Stomach smooth muscle (tissue), 2 donors: ENCODE data around the gene CSHL1.

ENCODE experiments used
- H3K27ac ChIP-seq: one replicate; pipeline ENCODE4 v1.7.0; 2013; ENCODE audit warnings: mild to moderate bottlenecking, low read length, inconsistent platforms
- H3K27me3 ChIP-seq, 2 donors: one replicate each; pipeline ENCODE4 v1.7.0; 2013; ENCODE audit warnings: low read length in 2 of 2; ENCODE audit not compliant: insufficient read depth in 2 of 2, control insufficient read depth in 1 of 2
- H3K36me3 ChIP-seq, 2 donors: one replicate each; pipeline ENCODE4 v1.7.0; 2013; ENCODE audit warnings: low read length in 2 of 2; ENCODE audit not compliant: control insufficient read depth in 2 of 2, insufficient read depth in 2 of 2
- H3K4me1 ChIP-seq: one replicate; pipeline ENCODE4 v1.7.0; 2013; ENCODE audit warnings: low read length; ENCODE audit not compliant: control insufficient read depth, insufficient read depth
- H3K4me3 ChIP-seq, 2 donors: one replicate each; pipeline ENCODE4 v1.7.0; 2013; ENCODE audit warnings: low read length in 2 of 2
- H3K9ac ChIP-seq, 2 donors: one replicate each; pipeline ENCODE4 v1.7.0; 2013; ENCODE audit warnings: low read length in 2 of 2, mild to moderate bottlenecking in 1 of 2
- H3K9me3 ChIP-seq, 2 donors: one replicate each; pipeline ENCODE4 v1.7.0; 2013; ENCODE audit warnings: low read length in 2 of 2; ENCODE audit not compliant: control insufficient read depth in 2 of 2
- donor health status: healthy.
- donor health status: Pancreatic carcinoma.

Gene CSHL1

DNA sequence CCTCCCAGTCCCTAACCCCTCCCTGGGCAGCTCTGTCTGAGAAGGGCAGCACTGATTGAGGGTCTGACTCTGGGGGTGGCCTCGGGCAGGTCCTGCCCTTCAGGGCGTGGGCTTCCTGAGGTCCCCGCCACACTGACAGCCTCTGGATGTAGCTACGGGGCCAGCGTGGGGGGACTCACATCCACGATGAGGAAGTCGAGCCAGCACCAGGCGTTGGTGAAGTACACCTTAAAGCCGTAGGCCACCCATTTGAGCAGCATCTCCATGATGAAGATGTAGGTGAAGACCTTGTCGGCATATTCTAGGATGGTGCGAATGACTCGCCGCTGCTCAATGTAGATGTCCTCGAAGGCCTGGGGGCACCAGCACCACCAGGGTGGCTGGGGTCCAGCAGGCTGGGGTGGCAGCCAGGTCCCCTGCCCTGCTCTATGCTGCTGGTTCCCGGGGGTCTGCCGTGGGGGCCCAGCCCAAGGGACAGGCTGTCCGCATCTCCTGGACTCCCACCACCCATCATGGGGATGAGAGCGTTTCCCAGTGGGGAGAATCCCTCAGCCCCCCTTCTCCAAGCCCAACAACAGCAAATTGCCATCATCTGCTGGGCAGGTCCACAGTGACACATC, 36.8 kb upstream of the CSHL1 start:
- H3K9me3 ChIP-seq, result no peaks in the 10 kb centered on the region
- no peak overlapping the region for H3K4me3 ChIP-seq
- no peak overlapping the region for H3K27ac ChIP-seq
- no peak overlapping the region for H3K9ac ChIP-seq
- H3K4me1 ChIP-seq, result no peaks in the 10 kb centered on the region
- H3K27me3 ChIP-seq, result peaks cover 3 to 7% of the 10 kb centered on the region in 2 donors
- no peaks in the 10 kb centered on the region for H3K36me3 ChIP-seq

DNA sequence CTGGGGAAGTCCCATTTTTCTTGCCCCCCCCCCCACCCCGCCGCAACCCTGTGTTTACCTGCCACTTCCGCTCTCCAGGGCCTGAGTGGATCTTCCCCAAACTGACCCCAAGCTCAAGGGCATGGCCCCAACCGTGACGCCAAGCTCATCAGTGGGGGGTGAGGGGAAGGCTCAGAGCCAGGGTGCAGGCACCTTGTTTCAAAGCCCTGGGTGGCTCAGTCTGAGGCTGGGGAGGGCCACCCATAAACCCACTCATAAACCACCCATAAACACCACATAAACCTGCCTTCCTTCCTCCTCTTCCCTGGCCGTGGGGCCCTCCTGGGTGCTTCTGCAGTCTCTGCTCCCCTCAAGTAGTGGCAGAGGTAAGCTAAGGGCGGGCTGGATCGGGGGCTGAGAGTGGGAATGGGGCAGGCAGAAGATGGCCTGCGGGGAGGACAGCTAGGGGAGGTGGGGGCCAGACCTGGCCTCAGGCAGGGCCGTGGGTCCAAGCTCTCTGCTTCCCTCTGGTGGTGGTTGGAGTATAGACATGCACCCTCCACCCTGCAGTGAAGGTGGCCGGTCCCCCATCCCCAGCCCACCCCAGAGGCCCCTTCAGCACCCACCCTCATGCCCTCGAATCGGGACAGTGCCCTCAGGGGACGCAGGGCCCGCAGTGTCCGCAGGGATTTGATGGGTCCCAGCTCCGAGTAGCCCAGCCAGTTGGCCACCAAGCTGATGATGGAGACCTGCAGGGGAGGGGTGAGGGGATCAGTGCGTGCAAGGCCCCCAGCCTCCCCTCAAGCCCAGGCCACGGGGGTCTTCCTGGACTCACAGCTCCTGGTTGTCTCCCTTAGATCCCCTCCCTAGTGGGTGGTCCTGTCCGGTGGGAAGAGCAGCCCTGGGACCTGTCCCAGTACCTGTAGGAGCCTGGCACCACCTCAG, 35.6 kb upstream of the CSHL1 start:
- H3K9ac ChIP-seq, result no peak overlapping the region
- no peaks in the 10 kb centered on the region for H3K4me1 ChIP-seq
- H3K27ac ChIP-seq, result no peak overlapping the region
- H3K4me3 ChIP-seq, result no peak overlapping the region
- H3K9me3 ChIP-seq, result no peaks in the 10 kb centered on the region
- H3K27me3 ChIP-seq, result peaks cover 3 to 7% of the 10 kb centered on the region in 2 donors
- H3K36me3 ChIP-seq, result no peaks in the 10 kb centered on the region

DNA sequence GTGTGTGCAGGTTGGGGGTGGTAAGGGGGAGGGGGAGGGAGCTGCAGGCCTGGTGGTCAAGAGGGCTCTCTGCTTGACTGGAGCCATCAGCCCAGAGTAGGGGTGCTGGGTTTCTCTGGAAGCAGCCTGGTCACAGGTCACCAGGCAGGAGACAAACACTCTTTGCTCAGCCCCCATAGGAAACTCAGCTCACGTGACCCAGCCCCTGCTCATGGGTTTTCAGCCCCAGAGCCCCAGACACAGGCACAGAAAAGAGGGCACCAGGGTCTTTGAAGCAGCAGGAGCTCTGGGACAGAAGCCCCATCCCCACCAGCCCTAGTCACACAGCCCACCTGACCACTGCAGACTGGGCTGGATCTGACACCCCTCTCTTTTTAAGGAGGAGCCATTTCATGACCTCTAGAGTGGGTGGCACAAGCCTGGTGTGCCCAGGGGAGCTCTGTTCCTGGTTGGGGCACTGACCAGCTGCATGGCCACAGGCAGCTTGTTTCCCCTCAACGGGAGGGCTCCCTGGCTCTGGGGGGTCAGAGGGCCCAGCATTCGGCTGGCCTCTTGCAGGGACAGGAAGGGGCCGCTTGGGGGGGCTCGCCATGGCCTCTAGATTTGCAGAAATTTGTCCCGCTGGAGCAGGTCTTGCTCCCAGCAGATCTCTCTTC, 34.9 kb upstream of the CSHL1 start:
- Histone ChIP-seq H3K36me3 (no peaks in the 10 kb centered on the region), H3K4me1 (no peaks in the 10 kb centered on the region), H3K9ac (no peak overlapping the region), H3K9me3 (no peaks in the 10 kb centered on the region), H3K27ac (no peak overlapping the region), H3K27me3 (peaks cover 3 to 7% of the 10 kb centered on the region in 2 donors), H3K4me3 (no peak overlapping the region)

DNA sequence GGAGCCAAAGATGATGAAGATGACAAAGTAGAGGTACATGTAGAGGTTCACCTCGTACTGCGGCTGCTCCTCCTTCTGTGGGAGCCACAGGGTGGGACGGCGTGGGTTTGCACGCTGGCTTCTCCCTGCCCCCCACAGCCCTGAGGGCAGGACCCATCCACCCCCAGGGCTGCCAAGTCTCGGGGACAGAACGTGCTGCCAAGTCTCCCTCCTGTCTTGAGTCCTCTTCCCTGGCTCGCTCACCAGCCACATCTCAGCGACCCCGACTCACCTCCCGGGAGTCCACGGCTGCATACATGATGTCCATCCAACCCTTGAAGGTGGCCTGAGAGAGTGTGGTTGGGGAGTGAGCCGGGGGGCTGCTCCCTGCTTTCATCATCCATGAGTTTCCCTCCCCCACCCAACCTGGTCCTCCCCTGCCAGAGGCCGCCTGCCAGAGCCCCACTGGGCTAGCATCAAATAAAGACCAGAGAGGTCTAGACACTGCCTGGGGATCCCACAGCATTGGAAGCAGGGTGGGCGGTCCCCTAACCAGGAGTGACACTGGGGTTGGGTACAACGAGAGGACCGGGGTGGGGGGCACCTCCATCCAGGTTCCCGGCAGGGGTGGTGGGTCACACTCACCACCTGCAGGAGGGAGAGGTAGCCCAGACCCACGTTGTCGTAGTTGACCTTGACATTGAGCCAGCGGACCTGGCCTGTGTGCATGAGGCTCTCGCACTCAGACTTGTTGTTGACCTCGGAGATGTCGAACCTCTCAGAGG, 33.9 kb upstream of the CSHL1 start:
- Histone ChIP-seq H3K36me3 (no peaks in the 10 kb centered on the region), H3K9ac (no peak overlapping the region), H3K27ac (no peak overlapping the region), H3K4me3 (no peak overlapping the region), H3K9me3 (no peaks in the 10 kb centered on the region), H3K4me1 (no peaks in the 10 kb centered on the region), H3K27me3 (peaks cover 3 to 7% of the 10 kb centered on the region in 2 donors)

DNA sequence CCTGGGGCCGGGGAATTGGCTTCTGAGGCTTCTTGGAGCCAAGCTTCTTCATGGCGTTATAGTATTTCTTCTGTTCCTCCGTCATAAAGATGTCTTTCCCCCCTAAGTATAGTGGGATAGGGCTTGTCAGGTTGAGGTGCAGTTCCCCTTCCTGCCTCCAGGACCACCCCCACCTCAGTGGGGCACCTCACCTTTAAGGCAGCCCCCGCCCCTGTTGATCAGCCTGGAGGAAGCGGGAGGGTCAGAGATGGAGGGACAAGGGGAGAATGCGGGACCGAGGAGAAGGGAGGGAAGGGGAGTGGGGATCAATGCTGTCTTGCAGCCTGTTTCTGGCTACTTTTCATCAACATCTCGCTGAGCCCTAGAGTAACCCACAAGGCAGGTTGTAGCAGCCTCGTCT, 32.7 kb upstream of the CSHL1 start:
- Histone ChIP-seq H3K36me3 (no peaks in the 10 kb centered on the region), H3K27ac (no peak overlapping the region), H3K27me3 (peaks cover 0 to 3% of the 10 kb centered on the region in 2 donors), H3K4me3 (no peak overlapping the region), H3K4me1 (no peaks in the 10 kb centered on the region), H3K9me3 (no peaks in the 10 kb centered on the region), H3K9ac (no peak overlapping the region)

DNA sequence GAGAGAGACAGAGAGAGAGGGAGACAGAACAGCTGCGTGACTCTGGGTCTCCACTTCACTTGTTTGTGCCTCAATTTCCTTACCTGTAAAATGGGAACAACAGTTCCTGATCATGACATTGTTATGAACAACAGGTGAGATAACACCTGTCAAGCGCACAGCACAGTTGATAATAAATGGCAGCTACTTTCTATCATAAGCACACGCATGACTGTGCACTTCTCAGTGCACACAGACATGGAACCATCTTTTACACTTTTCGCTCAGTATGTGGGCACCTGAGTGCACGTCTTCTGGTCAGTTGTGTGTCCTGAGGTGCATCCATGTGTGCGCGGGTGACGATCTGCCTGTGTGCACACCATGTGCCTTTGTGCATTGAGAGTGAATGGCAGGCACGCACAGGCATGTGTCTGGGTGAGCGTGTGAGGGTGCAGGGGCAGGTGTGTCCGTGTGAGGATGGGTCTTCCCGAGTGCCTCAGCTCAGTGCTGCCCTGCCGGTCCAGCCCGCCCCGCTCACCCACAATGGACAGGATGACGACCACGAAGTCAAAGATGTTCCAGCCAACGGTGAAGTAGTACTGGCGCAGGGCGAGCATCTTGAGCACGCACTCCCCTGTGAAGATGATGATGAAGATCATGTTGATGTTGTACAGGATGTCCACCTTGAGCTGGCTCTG, 31.4 kb upstream of the CSHL1 start:
- H3K27ac ChIP-seq, result no peak overlapping the region
- no peaks in the 10 kb centered on the region for H3K27me3 ChIP-seq
- no peaks in the 10 kb centered on the region for H3K9me3 ChIP-seq
- H3K4me3 ChIP-seq, result no peak overlapping the region
- H3K4me1 ChIP-seq, result no peaks in the 10 kb centered on the region
- no peaks in the 10 kb centered on the region for H3K36me3 ChIP-seq
- no peak overlapping the region for H3K9ac ChIP-seq

DNA sequence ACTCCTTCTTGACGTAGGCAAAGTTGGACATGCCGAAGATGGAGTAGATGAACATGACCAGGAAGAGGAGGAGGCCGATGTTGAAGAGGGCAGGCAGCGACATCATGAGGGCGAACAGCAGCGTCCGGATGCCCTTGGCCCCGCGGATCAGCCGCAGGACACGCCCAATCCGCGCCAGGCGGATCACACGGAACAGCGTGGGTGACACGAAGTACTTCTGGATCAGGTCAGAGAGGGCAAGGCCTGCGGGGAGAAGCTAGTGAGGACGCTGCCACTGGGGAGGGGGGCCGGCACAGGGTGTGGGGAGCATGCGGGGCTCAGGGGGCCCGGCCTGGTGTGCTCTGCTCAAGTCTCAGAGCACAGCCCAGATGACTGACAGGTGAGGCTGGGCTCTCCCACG, 30.7 kb upstream of the CSHL1 start:
- Histone ChIP-seq H3K27me3 (no peaks in the 10 kb centered on the region), H3K9ac (no peak overlapping the region), H3K9me3 (no peaks in the 10 kb centered on the region), H3K4me1 (no peaks in the 10 kb centered on the region), H3K36me3 (no peaks in the 10 kb centered on the region), H3K27ac (no peak overlapping the region), H3K4me3 (no peak overlapping the region)

DNA sequence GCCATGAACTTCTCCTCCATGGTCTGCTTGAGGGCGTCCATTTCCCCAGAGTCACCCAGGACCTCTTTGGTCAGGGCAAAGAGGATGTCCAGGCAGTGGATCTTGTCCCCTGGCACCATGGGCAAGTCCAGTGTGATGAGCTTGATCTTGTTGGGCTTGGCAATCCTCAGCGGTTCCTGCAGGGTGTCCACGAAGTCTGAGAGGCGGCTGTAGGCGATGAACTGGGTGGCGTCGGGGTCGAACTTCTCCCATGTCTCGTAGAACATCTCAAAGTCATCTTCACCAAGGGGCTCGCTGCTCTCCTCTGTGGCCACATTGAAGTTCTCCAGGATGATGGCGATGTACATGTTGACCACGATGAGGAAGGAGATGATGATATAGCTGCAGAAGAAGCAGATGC, 30.1 kb upstream of the CSHL1 start:
- Histone ChIP-seq H3K4me1 (no peaks in the 10 kb centered on the region), H3K9ac (no peak overlapping the region), H3K4me3 (no peak overlapping the region), H3K27me3 (no peaks in the 10 kb centered on the region), H3K36me3 (no peaks in the 10 kb centered on the region), H3K27ac (no peak overlapping the region), H3K9me3 (no peaks in the 10 kb centered on the region)

DNA sequence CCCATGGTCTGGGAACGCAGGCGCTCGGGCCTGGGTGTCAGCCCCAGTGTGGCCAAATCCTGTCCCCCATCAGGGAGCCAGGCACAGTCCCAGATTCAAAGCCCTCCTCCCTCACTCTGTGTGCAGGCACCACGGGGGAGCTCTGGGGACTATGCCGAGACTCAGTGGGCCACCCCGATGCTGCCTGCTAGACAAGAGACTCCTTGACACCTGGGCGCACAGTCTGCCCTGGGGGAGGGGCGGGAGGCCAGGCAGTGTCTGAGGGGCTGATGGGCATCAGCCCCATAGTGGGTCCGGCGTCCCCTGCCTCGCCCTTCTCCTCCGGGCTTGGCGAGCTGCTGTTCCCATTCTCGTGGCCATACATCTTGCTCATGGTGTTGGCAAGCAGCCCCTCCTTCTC, 29.5 kb upstream of the CSHL1 start:
- H3K36me3 ChIP-seq, result no peaks in the 10 kb centered on the region

DNA sequence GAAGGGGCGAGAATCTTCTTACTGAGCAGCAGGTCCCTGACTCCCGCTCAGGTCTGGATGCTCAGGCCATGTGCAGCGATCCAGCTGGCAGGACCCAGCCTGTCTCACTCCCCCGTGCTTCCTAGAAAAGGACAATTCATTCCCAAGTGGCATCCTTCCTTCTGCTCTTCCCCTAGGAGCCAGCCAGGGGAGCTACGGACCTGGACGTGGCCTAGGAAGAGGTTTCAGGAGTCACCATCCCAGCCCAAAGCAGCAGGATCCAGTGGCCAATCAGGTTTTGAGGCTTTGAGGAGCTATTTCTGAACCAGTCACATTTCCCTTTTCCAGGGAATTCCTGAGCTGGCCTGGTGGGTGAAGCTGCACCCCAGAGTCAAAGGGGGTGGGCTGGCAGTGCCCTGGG, 28.8 kb upstream of the CSHL1 start:
- no peaks in the 10 kb centered on the region for H3K4me1 ChIP-seq
- no peaks in the 10 kb centered on the region for H3K9me3 ChIP-seq
- H3K27me3 ChIP-seq, result no peaks in the 10 kb centered on the region
- no peak overlapping the region for H3K9ac ChIP-seq
- no peaks in the 10 kb centered on the region for H3K36me3 ChIP-seq
- H3K4me3 ChIP-seq, result no peak overlapping the region
- H3K27ac ChIP-seq, result no peak overlapping the region

More for the DNA sequence above, 29.5 kb upstream of the CSHL1 start:
- Histone ChIP-seq H3K9ac (no peak overlapping the region), H3K9me3 (no peaks in the 10 kb centered on the region), H3K4me3 (no peak overlapping the region), H3K27ac (no peak overlapping the region), H3K4me1 (no peaks in the 10 kb centered on the region), H3K27me3 (no peaks in the 10 kb centered on the region)
